ENCODE results near the gene ELOVL6. TPM values are rescaled to one million over a fixed set of nuclear protein-coding genes. Genes with fewer than 3 reads are reported as not detected.

The ELOVL6 gene
- total RNA-seq, 2 donors from 2014 or later, result 6.1 to 6.5 TPM

GRCh38 chr4:110019153-110019552 is 179.3 kb downstream of the ELOVL6 start:
- Mint-ChIP-seq H3K4me3 (no peak overlapping the region), H3K36me3 (ENCODE audit: low read depth) (no peaks in the 10 kb centered on the region), H3K9me3 (peaks cover 4% of the 10 kb centered on the region), H3K4me1 (no peaks in the 10 kb centered on the region), H3K27me3 (peaks cover 3% of the 10 kb centered on the region), H3K27ac (no peak overlapping the region)
- no peak for ATAC-seq (replicated peaks)

DNA sequence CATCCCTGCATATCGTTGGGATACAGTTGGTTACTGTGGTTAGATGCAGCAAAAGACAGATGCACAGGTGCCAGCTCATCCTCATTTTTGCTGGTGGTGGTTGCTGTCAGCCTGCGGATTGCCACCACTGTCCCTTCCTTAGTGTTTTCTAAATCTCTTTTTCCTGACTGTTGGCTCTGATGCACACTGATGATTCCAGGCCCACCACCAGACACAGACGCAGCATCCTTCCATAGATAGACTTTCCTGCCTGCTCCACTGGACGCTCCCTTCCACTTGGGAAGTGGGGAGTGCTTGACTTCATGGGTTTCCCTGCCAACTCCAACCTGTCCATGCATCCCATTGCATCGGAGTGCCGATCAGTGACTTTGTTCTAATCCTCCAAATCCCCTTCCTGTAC is 184.2 kb downstream of the ELOVL6 start:
- H3K4me3 Mint-ChIP-seq, result no peak overlapping the region
- H3K9me3 Mint-ChIP-seq, result no peaks in the 10 kb centered on the region
- H3K36me3 Mint-ChIP-seq (ENCODE audit: low read depth), result no peaks in the 10 kb centered on the region
- H3K4me1 Mint-ChIP-seq, result no peaks in the 10 kb centered on the region
- ATAC-seq (replicated peaks), result no peak
- no peak overlapping the region for H3K27ac Mint-ChIP-seq
- H3K27me3 Mint-ChIP-seq, result peaks cover 4% of the 10 kb centered on the region

DNA sequence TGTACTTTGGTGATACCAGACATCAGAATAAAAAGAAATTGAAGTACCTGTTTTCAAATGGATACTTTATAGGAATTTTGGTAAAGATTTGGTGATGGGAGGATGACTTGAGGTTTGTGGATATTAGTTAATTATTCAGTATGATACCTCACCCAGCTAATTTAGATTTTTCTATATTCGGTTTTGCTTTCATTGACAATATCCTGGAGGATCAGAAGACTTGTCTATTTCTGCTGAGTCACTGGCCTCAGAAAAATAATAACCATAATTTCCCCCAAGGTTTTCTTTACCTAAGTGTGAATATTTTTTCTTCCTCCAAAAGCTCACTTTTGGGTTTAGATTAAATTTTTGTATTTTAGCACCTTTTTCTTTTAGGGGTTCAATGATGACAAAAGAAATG is 185.5 kb downstream of the ELOVL6 start:
- Mint-ChIP-seq H3K4me1 (no peaks in the 10 kb centered on the region), H3K36me3 (ENCODE audit: low read depth) (no peaks in the 10 kb centered on the region), H3K27me3 (peaks cover 4% of the 10 kb centered on the region), H3K27ac (no peak overlapping the region), H3K4me3 (no peak overlapping the region), H3K9me3 (no peaks in the 10 kb centered on the region)
- no peak for ATAC-seq (replicated peaks)

DNA sequence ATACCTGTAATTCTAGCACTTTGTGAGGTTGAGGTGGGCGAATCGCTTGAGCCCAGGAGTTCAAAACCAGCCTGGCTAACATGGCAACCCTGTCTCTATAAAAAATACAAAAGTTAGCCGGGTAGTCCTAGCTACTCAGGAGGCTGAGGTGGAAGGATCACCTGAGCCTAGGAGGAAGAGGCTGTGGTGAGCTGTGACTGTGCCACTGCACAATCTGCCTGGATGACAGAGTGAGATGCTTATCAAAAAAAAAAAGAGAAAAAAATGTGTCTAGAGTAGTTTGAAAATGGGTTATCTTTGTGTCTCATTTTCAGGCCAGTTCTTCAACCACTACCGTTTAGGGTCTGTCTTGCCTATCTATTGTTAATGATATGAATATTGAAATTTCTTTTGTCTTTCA is 187.6 kb downstream of the ELOVL6 start:
- peaks cover 4% of the 10 kb centered on the region for H3K27me3 Mint-ChIP-seq
- H3K27ac Mint-ChIP-seq, result no peak overlapping the region
- H3K4me3 Mint-ChIP-seq, result no peak overlapping the region
- H3K9me3 Mint-ChIP-seq, result no peaks in the 10 kb centered on the region
- ATAC-seq (replicated peaks), result no peak
- H3K4me1 Mint-ChIP-seq, result no peaks in the 10 kb centered on the region
- no peaks in the 10 kb centered on the region for H3K36me3 Mint-ChIP-seq (ENCODE audit: low read depth)

- no peaks in the 10 kb centered on the region for H3K9me3 Mint-ChIP-seq
Observed at GRCh38 chr4:110009550-110009949, 188.9 kb downstream of the ELOVL6 start.

DNA sequence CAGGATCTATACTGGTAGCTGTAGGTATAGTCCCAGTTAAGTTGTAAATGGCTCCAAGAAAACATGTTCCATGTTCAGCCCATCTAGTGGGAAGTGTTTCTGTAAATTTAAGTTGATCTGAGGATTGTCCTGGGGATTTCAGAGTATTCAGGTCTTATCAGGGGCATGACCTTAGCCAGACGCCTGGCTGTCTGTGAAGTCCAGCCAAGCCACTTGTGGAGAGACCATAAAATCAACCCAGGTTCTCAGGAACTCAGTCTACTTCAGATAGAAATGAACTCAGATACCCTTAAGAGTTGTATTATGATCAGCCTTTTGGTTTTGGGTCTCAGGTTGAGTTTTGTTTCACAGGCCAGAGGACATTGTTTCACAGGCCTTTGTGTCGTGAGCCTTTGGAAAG is 189.9 kb downstream of the ELOVL6 start:
- no peaks in the 10 kb centered on the region for H3K27me3 Mint-ChIP-seq
- H3K27ac Mint-ChIP-seq, result no peak overlapping the region
- no peaks in the 10 kb centered on the region for H3K36me3 Mint-ChIP-seq (ENCODE audit: low read depth)
- H3K9me3 Mint-ChIP-seq, result no peaks in the 10 kb centered on the region
- no peak overlapping the region for H3K4me3 Mint-ChIP-seq
- H3K4me1 Mint-ChIP-seq, result no peaks in the 10 kb centered on the region
- ATAC-seq (replicated peaks), result no peak

More at GRCh38 chr4:110009550-110009949, 188.9 kb downstream of the ELOVL6 start:
- no peak for ATAC-seq (replicated peaks)
- no peaks in the 10 kb centered on the region for H3K36me3 Mint-ChIP-seq (ENCODE audit: low read depth)
- peaks cover 4% of the 10 kb centered on the region for H3K27me3 Mint-ChIP-seq
- no peak overlapping the region for H3K27ac Mint-ChIP-seq
- H3K4me1 Mint-ChIP-seq, result no peaks in the 10 kb centered on the region
- H3K4me3 Mint-ChIP-seq, result no peak overlapping the region

- Mint-ChIP-seq H3K36me3 (ENCODE audit: low read depth) (no peaks in the 10 kb centered on the region), H3K9me3 (no peaks in the 10 kb centered on the region), H3K4me1 (no peaks in the 10 kb centered on the region), H3K4me3 (no peak overlapping the region), H3K27ac (no peak overlapping the region), H3K27me3 (no peaks in the 10 kb centered on the region)
- no peak for ATAC-seq (replicated peaks)
Observed at GRCh38 chr4:110007217-110007616, 191.2 kb downstream of the ELOVL6 start.

DNA sequence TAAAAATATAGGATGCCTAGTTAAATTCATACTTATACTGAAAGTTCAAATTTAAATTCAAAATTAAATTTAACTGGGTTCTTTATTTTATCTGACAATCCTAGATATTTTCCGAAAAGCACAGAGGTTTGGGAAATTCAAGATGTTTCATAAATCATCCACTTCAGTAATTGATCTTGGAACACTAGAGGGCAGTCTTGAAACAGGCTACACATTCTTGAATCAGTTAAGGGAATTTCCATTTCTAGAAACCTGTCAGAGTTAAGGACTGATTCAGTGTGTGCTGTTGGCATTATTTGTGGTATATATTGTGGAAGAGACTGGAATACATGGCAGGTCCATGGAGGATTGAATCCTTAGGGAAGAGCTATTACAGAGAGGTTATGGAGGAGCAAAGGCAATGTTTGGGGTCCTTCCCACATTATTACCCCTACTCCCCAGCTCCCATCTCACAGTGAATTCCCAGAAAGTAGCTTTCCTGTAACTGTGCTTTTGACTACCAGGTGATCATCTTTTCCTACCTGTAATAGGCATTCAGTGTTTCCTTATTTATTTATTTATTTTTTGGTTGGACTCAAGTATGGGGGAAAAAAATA is 192.9 kb downstream of the ELOVL6 start:
- Mint-ChIP-seq H3K27me3 (no peaks in the 10 kb centered on the region), H3K4me1 (no peaks in the 10 kb centered on the region), H3K36me3 (ENCODE audit: low read depth) (no peaks in the 10 kb centered on the region), H3K4me3 (no peak overlapping the region), H3K9me3 (no peaks in the 10 kb centered on the region), H3K27ac (no peak overlapping the region)
- peak; percentile 75 for ATAC-seq (replicated peaks)

DNA sequence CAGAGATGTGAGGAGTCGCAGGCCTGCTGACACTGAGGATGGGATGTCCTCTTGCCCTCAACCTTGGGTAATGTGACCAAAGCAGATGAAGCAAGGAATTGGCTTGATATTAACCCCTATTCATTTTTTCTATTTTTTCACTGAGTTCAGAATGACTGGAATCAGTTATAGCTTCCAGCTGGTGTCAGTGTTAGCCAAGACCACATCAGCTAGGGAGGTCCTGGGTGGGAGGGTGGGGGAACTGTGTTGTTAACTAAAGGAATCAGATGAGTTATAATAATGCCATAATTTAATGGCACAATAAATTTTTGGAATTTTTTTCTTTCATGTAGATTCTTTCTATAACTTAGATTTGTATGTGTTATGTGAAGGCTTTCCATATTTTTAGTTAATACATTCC is 193.9 kb downstream of the ELOVL6 start:
- ATAC-seq (replicated peaks), result no peak
- Mint-ChIP-seq H3K27ac (no peak overlapping the region), H3K36me3 (ENCODE audit: low read depth) (no peaks in the 10 kb centered on the region), H3K4me1 (no peaks in the 10 kb centered on the region), H3K27me3 (no peaks in the 10 kb centered on the region), H3K4me3 (no peak overlapping the region), H3K9me3 (no peaks in the 10 kb centered on the region)

- Mint-ChIP-seq H3K27ac (no peak overlapping the region), H3K36me3 (ENCODE audit: low read depth) (no peaks in the 10 kb centered on the region), H3K4me1 (no peaks in the 10 kb centered on the region), H3K27me3 (no peaks in the 10 kb centered on the region), H3K4me3 (no peak overlapping the region), H3K9me3 (no peaks in the 10 kb centered on the region)
- peak; percentile 68 for ATAC-seq (replicated peaks)
Observed at GRCh38 chr4:110003401-110004187, 194.8 kb downstream of the ELOVL6 start.

DNA sequence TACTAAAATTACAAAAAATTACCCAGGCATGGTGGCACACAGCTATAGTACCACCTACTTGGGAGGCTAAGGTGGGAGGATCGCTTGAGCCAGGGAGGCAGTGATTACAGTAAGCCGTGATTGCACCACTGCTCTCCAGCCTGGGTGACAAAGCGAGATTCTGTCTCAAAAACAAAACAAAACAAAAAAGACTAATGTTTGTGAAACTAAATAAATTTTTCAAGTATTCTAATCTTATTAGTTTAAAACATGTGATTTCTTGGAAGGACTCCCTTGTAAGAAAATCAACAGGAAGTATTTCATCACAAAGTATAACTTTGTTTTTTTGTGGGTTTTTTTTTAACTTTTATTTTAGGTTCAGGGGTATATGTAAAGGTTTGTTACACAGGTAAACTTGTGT is 196.1 kb downstream of the ELOVL6 start:
- no peaks in the 10 kb centered on the region for H3K9me3 Mint-ChIP-seq
- H3K36me3 Mint-ChIP-seq (ENCODE audit: low read depth), result no peaks in the 10 kb centered on the region
- no peaks in the 10 kb centered on the region for H3K4me1 Mint-ChIP-seq
- H3K27ac Mint-ChIP-seq, result no peak overlapping the region
- no peak overlapping the region for H3K4me3 Mint-ChIP-seq
- ATAC-seq (replicated peaks), result no peak
- H3K27me3 Mint-ChIP-seq, result no peaks in the 10 kb centered on the region

DNA sequence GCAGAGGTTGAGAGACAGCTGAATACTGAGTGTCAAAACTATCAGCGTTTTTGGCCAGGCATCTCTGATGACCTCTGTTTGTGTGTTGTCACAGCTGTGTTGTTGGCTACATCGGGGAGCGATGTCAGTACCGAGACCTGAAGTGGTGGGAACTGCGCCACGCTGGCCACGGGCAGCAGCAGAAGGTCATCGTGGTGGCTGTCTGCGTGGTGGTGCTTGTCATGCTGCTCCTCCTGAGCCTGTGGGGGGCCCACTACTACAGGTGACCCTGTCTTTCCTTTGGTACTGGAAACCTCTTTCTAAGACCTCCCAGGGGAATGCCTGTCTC is 198.9 kb downstream of the ELOVL6 start:
- no peak for ATAC-seq (replicated peaks)
- no peaks in the 10 kb centered on the region for H3K36me3 Mint-ChIP-seq (ENCODE audit: low read depth)
- peaks cover 8% of the 10 kb centered on the region for H3K27me3 Mint-ChIP-seq
- H3K4me3 Mint-ChIP-seq, result no peak overlapping the region
- H3K9me3 Mint-ChIP-seq, result no peaks in the 10 kb centered on the region
- H3K27ac Mint-ChIP-seq, result no peak overlapping the region
- no peaks in the 10 kb centered on the region for H3K4me1 Mint-ChIP-seq

- peak; percentile 39 for ATAC-seq (replicated peaks)
- H3K27me3 Mint-ChIP-seq, result peaks cover 8% of the 10 kb centered on the region
- no peaks in the 10 kb centered on the region for H3K9me3 Mint-ChIP-seq
- no peaks in the 10 kb centered on the region for H3K4me1 Mint-ChIP-seq
- H3K36me3 Mint-ChIP-seq (ENCODE audit: low read depth), result no peaks in the 10 kb centered on the region
- H3K4me3 Mint-ChIP-seq, result no peak overlapping the region
- H3K27ac Mint-ChIP-seq, result no peak overlapping the region
Observed at GRCh38 chr4:109998867-109999584, 199.4 kb downstream of the ELOVL6 start.

DNA sequence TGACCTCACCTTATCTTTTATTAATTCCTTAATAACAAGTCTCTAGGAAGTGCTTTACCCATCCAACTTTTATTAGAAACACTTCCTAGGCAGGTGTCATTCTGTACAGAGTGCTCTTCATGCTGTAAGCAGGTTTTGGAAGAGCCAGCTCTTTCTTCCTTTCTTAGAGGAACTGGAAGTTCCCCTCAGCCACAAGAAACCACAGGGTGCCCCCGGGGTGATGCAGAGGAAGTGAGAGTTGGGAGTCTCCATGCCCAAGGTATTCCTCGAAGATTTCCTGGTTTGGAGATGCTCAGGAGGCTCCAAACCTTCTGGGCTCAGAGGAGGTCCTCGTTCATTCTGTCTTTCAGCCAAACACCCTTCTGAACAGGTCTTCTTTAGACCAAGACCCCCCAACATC is 201.9 kb downstream of the ELOVL6 start:
- Mint-ChIP-seq H3K4me3 (no peak overlapping the region), H3K4me1 (no peaks in the 10 kb centered on the region), H3K27me3 (peaks cover 11% of the 10 kb centered on the region), H3K27ac (no peak overlapping the region), H3K9me3 (no peaks in the 10 kb centered on the region), H3K36me3 (ENCODE audit: low read depth) (no peaks in the 10 kb centered on the region)
- no peak for ATAC-seq (replicated peaks)
